IPS-NIHi7 (cell line): ENCODE results near the gene THADA.

ENCODE experiments used
- DNase-seq: peaks from one replicate; pipeline ENCODE4 v3.0.0; 2012; ENCODE audit warnings: mixed read lengths; ENCODE audit errors: extremely low spot score

The THADA gene

DNA sequence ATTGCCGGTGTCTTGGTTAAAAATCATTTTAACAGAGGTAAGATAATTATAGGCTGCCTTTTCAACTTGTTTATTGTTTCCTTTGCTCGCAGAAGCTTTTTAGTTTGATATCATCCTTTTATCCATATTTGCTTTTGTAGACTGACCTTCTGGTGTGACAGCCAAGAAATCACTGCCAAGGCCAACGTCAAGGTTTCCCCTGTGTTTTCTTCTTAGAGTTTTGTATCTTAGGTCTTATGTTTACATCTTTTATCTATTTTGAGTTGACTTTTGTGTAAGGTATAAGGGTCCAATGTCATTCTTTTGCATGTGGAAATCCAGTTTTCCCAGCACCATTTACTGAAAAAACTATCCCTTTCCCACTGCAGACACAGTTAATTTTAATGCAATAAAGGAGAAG, 240.4 kb downstream of the THADA start:
- DNase-seq: no peak

DNA sequence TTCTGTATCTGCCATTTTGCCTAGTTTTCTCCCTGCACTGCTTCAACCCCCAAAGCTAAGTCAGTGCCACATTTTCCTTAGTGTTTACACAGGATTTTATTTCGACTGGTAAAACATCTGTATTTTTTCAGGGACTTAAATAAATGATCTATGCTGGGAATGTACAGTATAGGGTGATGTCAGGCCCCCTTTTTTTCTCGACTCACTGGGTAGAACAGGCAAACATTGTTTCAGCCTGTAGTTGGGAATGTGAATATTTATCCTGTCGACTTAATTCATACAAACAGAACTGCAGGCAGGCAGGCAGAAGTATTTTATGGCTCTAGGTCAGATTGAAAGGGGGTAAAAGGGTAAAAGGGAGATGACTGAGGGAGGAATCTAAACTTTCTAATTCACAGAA, 245.9 kb downstream of the THADA start:
- no peak for DNase-seq

- no peak for DNase-seq
These were observed 246.8 kb downstream of the THADA start for GRCh38 chr2:43348908-43349661.

GRCh38 chr2:43347746-43348145, 248.1 kb downstream of the THADA start:
- DNase-seq: no peak

DNA sequence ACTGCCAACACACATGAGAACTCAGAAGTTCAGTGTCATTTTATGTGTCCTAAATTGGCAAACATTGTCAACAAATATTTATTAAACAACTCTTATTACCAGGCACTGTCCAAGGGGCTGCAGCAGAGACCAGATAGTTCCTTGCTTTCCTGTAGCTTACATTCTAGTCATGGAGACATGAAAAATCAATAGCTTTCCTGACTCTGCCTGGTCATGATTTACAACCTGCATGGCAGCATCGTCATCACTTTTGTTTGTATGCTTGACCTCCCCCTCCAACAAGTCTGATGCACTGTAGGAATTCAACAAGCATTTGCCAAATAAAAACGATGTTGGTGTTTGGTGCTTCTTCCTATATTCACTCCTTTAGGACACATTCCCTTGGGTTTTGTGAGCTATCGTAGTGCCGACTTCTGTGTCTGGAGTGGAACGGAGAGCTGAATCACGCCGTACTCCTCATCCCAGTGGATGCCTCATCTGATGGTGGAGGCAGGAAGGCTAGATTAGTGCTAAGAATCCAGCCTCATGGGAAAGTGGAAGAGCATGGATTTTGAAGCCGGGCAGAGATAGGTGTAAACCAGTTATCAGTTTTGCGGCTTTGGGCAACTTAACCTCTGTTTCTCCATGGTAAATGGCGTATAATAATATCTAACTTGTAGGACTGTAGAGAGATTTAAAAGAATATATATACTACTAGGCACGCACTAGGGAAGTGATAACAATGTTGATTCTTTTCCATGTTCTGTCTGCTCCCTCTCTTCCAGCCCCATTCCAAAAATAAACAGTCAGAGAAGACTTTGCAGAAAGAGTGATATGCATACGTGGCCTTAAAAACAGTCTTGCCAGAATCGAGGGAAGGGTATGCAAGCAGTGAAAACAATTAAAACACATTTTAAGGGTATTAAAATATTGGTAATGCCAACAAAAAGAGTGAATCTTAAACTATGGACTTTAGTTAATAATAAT, 249.0 kb downstream of the THADA start:
- DNase-seq: no peak

GRCh38 chr2:43345872-43346271, 250.0 kb downstream of the THADA start:
- DNase-seq: no peak

GRCh38 chr2:43345391-43345813, 250.4 kb downstream of the THADA start:
- DNase-seq: peak; percentile 39

DNA sequence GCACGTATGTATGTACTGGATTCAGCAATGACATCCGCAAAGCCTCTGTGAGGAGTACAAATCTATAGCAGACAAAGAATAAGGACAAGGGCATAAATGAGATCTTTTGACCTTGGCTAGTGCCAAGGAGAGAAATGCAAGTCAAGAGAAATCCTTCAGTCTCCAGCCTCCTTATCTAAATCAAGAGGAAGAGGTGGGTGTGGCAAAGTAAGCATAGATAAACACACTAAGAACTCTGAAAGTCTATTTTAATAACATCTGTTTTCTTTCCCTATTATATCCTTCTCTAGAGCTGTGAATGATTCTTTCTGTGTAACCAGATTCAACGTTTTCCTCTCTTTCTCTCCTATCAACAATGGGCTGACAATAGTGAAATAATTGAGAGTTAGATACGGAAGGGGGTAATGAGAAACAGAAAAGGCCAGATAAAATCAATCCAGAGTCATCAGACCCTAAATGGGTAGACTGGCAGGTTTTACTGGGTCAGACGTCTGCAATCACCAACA, 250.9 kb downstream of the THADA start:
- no peak for DNase-seq

GRCh38 chr2:43343573-43344304, 252.1 kb downstream of the THADA start:
- DNase-seq: no peak

GRCh38 chr2:43341959-43342757, 253.7 kb downstream of the THADA start:
- no peak for DNase-seq

DNA sequence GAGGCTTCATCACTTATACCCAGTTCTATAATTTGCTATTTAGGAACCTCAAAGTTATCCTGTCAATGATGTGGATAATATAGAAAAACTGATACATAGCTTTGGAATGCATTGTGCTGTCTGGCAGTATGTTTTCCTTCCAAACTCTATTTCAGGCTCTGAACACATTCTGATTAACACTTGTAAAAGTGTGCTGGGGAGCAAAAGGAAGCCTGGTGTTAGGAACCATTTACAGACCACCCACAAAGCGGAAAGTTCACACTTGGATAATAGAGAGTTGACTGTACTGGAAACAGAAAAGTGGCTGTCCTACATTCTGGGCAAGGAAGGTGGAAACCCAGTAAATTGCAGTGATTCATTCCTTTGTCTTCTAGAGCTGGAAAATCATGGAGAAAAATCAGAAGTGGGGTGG, 254.9 kb downstream of the THADA start:
- DNase-seq: no peak

DNA sequence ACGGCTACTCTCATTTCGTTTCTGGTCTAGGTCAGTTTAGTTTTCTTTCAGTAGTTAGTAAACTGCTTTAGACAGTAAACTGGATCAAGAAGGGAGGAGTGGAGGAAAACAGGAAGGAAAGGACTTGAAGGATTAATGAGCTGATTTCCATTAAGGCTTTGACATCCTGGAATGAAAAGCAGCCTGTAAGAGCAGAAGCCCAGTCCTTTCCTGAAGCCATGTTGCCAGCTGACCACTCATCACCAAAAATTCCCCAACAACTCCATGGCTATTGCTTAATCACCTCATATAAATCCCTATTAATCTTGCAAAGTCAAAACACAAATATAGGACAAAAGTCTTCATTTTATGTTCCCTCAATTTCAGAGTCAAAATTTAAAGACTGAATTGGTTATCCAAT, 255.8 kb downstream of the THADA start:
- no peak for DNase-seq

- DNase-seq: no peak
These were observed 262.1 kb downstream of the THADA start for GRCh38 chr2:43333656-43334144.

DNA sequence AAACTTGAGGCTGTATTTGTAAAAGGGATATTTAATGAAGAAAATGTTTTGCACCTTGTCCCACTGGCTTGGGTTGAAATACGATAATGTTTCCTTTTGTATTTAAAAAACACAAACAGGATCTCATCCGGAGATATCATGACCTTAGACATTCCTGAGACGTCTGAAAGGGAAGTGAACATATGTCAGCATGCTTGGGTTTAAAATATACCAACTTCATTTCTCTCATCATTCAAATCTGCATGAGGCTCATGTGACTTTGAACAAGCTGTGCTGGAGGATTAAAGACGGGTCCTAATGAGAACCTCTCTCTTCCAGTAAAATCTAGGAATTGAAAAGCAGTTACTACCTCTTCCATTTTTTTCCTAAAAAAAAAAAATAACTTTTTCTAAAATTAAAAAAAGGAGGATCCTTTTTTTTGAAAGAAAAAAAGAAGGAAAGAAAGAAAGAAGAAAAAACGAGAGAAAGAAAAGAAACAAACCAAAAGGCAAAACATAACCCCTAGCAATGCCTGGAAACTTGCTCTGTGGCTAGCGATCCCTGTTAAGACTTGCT, 262.7 kb downstream of the THADA start:
- no peak for DNase-seq

GRCh38 chr2:43332653-43333052, 263.2 kb downstream of the THADA start:
- DNase-seq: no peak

GRCh38 chr2:43331422-43331821, 264.4 kb downstream of the THADA start:
- no peak for DNase-seq

DNA sequence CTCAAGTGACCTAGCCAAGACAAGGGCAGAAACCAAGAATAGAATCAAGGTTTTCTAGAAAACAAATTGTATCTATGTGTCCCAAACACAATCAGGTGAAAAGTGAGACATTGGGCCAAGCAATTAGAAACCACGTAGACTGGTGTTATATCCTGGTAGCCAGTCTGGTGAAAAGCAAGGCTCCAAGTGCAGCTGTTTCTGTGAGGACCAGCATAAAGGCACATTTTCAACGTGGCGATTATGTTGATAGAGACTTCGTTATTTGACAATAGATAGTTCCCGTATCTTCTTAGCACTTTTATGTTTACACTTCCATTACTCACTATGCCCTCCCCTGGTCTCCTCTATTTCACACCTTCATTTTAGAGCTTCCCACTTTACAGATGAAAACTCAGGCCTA, 266.2 kb downstream of the THADA start:
- no peak for DNase-seq

DNA sequence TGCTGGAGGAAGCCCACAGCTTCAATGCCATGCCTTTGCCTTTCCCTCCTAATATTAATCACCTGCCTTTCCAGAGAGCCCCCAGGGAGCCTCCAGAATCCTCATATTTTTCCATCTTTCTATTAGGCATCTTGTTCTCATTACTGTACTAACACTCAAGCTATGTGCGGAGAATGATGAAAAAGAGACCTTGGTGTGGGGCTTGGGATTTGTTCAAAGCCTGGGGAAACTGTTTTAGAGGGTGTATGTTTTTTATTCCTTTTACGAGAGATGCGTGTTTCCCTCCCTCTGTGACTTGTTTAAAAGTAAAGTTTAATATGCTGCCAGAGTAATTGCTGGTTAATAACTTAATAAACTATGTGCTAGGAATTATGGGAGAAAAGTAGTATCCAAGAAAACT, 267.0 kb downstream of the THADA start:
- no peak for DNase-seq

- DNase-seq: no peak
These were observed 267.7 kb downstream of the THADA start for GRCh38 chr2:43328133-43328532.

GRCh38 chr2:43327119-43327518, 268.7 kb downstream of the THADA start:
- DNase-seq: no peak
